Lung (tissue), 12 donors: ENCODE data around the gene SPON1. TPM values are rescaled to one million over a fixed set of nuclear protein-coding genes. Genes with fewer than 3 reads are reported as not detected.
A peak's percentile ranks its signal among the peaks of the same experiment; 100 is the strongest.

Experiments used
- ATAC-seq: fragments of 200-7000 bp; cut with Tn5 transposase; one replicate; pipeline ENCODE4 v1.9.1; 2020; ENCODE audit warnings: moderate number of reproducible peaks; ENCODE audit not compliant: insufficient read depth, low FRiP score
- DNase-seq, 3 donors: peaks; one replicate each; pipeline ENCODE4 v3.0.0-alpha.2; 2013 to 2017
- H3K27ac ChIP-seq, 2 donors: one replicate each; pipeline ENCODE4 v1.5.1; 2013; ENCODE audit warnings: mild to moderate bottlenecking in 2 of 2, moderate library complexity in 2 of 2, control low read depth in 1 of 2, inconsistent platforms in 1 of 2, low read depth in 1 of 2, low read length in 1 of 2
- H3K27me3 ChIP-seq, 3 donors: one replicate each; pipeline ENCODE4 v1.5.1; 2013; ENCODE audit warnings: low read length in 2 of 3; ENCODE audit not compliant: control insufficient read depth in 3 of 3, insufficient read depth in 3 of 3
- H3K36me3 ChIP-seq, 4 donors: one replicate each; pipeline ENCODE4 v1.5.1; 2013; ENCODE audit warnings: low read length in 4 of 4, mild to moderate bottlenecking in 1 of 4, moderate library complexity in 1 of 4; ENCODE audit not compliant: control insufficient read depth in 4 of 4, insufficient read depth in 4 of 4
- H3K4me1 ChIP-seq, 5 donors: one replicate each; pipeline ENCODE4 v1.5.1; 2013; ENCODE audit warnings: low read length in 5 of 5, mild to moderate bottlenecking in 2 of 5, moderate library complexity in 1 of 5; ENCODE audit not compliant: control insufficient read depth in 5 of 5, insufficient read depth in 5 of 5
- H3K4me3 ChIP-seq: one replicate; pipeline ENCODE4 v1.5.1; 2013; ENCODE audit warnings: mild to moderate bottlenecking, control low read depth, moderate library complexity
- H3K9ac ChIP-seq, 2 donors: one replicate each; pipeline ENCODE4 v1.5.1; 2013; ENCODE audit warnings: low read length in 2 of 2, control low read depth in 1 of 2; ENCODE audit not compliant: insufficient read depth in 1 of 2
- H3K9me3 ChIP-seq, 4 donors: one replicate each; pipeline ENCODE4 v1.5.1; 2013; ENCODE audit warnings: low read length in 3 of 4, mild to moderate bottlenecking in 1 of 4, moderate library complexity in 1 of 4; ENCODE audit not compliant: control insufficient read depth in 4 of 4, insufficient read depth in 3 of 4
- WGBS, 2 donors: extraction: QIAGEN DNeasy Blood & Tissue Kit; methylation state at CpG; one replicate each; pipeline ENCODE4 v1.1.7; 2013; 5-methylcytosine and 5-hydroxymethylcytosine counted together
- polyA plus RNA-seq, 2 donors: library from polyadenylated mRNA; stranded (reverse); fragments of 200-250 nt; gene quantifications; one replicate each; pipeline ENCODE4 v1.2.1, GENCODE V29; 2013
- total RNA-seq, 2 donors: library from RNA; depleted of rRNA in 1 of 2; stranded (reverse); fragments of >200 nt in 1 of 2; gene quantifications; one replicate each; pipeline ENCODE4 v1.2.1, GENCODE V29; 2014 to 2021
- TF ChIP-seq, protein P1 (sequence below): IDR thresholded peaks from 2 replicates; pipeline ENCODE4 v1.5.1; 2012; ENCODE audit warnings: mild to moderate bottlenecking; ENCODE audit errors: control extremely low read depth, extremely low read depth
- donor health status: control.
- donor health status: control.
- donor health status: Bipolar disorder and iron deficiency.
- donor health status: healthy.
- donor health status: DM: yes; HTN: yes; CAD: no.

SPON1 gene
- total and polyA plus RNA-seq, 4 donors = 8.4 to 98.6 (median 59.9) TPM

DNA sequence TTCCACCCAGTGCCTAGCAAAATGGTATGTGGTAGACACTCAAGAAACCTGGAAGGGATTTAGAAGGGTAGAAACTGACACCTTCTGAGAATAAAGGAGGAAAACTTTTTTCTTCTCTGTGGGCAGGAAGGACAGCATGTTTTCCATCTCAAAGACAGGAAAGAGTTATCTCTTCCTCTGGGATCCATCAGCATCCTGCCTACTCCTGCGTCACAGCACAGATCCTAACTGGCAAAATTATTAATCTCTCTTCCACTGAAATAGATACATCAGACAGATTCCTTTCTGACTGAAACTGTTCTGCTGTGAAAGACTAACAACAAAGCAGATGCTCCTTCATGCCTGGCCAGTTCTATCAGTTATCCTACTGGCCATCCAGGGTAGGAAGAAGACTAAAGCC, 147.2 kb downstream of the SPON1 start:
- no peak for ATAC-seq
- no peaks in the 10 kb centered on the region for H3K27me3 ChIP-seq
- peaks cover 0 to 26% (median 2%) of the 10 kb centered on the region in 5 donors for H3K4me1 ChIP-seq
- no peak for DNase-seq
- H3K9me3 ChIP-seq = no peaks in the 10 kb centered on the region
- no peaks in the 10 kb centered on the region for H3K36me3 ChIP-seq
- WGBS, 2 donors = 58 to 91% methylated on average over 1 of the region's 1 CpG
- H3K9ac ChIP-seq = no peak overlapping the region
- no peak overlapping the region for H3K27ac ChIP-seq
- TF ChIP-seq, protein P1, sequence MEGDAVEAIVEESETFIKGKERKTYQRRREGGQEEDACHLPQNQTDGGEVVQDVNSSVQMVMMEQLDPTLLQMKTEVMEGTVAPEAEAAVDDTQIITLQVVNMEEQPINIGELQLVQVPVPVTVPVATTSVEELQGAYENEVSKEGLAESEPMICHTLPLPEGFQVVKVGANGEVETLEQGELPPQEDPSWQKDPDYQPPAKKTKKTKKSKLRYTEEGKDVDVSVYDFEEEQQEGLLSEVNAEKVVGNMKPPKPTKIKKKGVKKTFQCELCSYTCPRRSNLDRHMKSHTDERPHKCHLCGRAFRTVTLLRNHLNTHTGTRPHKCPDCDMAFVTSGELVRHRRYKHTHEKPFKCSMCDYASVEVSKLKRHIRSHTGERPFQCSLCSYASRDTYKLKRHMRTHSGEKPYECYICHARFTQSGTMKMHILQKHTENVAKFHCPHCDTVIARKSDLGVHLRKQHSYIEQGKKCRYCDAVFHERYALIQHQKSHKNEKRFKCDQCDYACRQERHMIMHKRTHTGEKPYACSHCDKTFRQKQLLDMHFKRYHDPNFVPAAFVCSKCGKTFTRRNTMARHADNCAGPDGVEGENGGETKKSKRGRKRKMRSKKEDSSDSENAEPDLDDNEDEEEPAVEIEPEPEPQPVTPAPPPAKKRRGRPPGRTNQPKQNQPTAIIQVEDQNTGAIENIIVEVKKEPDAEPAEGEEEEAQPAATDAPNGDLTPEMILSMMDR = no peak
- H3K4me3 ChIP-seq = no peak overlapping the region

DNA sequence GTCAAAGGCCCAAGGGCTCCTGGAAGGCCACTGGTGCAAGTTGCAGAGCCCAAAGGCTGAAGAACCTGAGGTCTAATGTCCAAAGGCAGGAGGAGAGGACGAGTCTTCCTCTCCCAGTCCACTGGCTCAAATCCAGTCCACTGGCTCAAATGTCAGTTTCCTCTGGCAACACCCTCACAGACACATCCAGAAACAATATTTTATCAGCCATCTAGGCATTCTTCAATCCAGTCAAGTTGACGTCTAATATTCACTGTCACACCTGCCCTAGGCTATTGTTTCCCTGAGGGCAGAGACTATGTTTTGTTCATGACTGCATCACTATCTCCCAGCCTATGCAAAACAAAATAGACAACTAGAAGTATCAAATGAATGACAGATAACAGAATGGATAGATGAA, 148.1 kb downstream of the SPON1 start:
- H3K9me3 ChIP-seq = no peaks in the 10 kb centered on the region
- no peak overlapping the region for H3K4me3 ChIP-seq
- TF ChIP-seq, protein P1 = no peak
- peaks cover 0 to 26% (median 2%) of the 10 kb centered on the region in 5 donors for H3K4me1 ChIP-seq
- H3K36me3 ChIP-seq = no peaks in the 10 kb centered on the region
- DNase-seq (no peak), ATAC-seq (no peak)
- 58 to 72% methylated on average over 2 of the region's 2 CpGs for WGBS, 2 donors
- no peak overlapping the region for H3K9ac ChIP-seq
- H3K27ac ChIP-seq = no peak overlapping the region
- H3K27me3 ChIP-seq = no peaks in the 10 kb centered on the region

DNA sequence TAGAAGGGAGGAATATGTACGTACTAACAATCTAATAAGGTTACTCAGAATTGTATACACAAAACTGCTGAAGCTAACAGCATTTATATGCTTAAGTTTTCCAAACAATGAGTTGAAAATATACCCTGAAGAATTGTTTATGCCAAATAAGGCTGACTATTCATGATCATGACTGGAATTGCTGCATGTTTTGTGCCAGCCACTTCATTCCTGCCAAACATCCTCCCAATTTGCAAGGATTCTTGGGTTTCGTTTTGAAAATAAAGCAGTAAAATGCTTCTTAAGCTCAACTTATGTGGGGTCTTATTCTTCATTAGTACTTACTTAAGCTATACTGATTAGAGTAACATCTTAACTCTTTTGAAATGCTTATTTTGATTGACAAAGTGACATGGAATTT, 149.0 kb downstream of the SPON1 start:
- Histone ChIP-seq H3K36me3 (no peaks in the 10 kb centered on the region), H3K9ac (peak overlapping the region in 1 of 2 donors; percentile 14), H3K27ac (no peak overlapping the region), H3K4me3 (no peak overlapping the region), H3K4me1 (peaks cover 0 to 20% (median 2%) of the 10 kb centered on the region in 5 donors), H3K9me3 (no peaks in the 10 kb centered on the region), H3K27me3 (no peaks in the 10 kb centered on the region)
- TF ChIP-seq, protein P1 = no peak
- ATAC-seq (no peak), DNase-seq (peak in 2 of 3 donors; percentile 37 to 46)
- 45 to 49% methylated on average over 2 of the region's 2 CpGs for WGBS, 2 donors

DNA sequence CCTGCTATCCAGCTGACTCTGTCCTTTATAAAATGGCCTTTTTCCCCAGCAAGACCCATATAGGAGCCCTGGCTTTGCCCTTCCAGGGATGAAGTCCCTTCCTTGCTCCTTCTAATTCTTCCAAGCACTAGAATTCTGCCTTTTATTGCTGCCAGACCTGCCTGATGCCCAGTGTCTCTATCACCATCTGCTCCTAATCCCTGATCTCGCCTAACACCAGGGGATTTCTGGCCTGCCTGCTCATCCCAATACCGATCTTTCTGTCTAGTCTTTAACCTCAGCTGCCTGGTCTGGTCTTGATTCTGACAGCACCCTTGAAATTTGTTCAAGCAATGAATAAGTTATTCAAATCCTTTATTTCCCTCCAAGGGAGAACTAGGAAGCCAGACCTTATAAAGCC, 150.2 kb downstream of the SPON1 start:
- H3K27ac ChIP-seq = no peak overlapping the region
- H3K9me3 ChIP-seq = no peaks in the 10 kb centered on the region
- ATAC-seq (no peak), DNase-seq (no peak)
- WGBS, 2 donors = 92 to 94% methylated on average over 2 of the region's 2 CpGs
- H3K4me1 ChIP-seq = peaks cover 0 to 17% (median 0%) of the 10 kb centered on the region in 5 donors
- H3K36me3 ChIP-seq = no peaks in the 10 kb centered on the region
- TF ChIP-seq, protein P1 = no peak
- H3K27me3 ChIP-seq = no peaks in the 10 kb centered on the region
- no peak overlapping the region for H3K9ac ChIP-seq
- H3K4me3 ChIP-seq = no peak overlapping the region
